GM10248 (cell line): ENCODE measurements around the gene ITGA5.

Experiments used
- CTCF ChIA-PET: fragments of 300-600 bp; sonication (Branson Sonifier 250); formaldehyde crosslinking; extraction: SDS; loops from one replicate; lab custom pipeline; 2021; ENCODE audit warnings: antibody characterized with exemption; lab: Yijun Ruan, JAX
- POLR2A ChIA-PET: fragments of 350-650 bp; sonication (Branson Sonifier 250); formaldehyde crosslinking; extraction: SDS; loops from one replicate; lab custom pipeline; 2020; ENCODE audit warnings: antibody characterized with exemption; lab: Yijun Ruan, JAX
- DNase-seq: peaks from one replicate; pipeline ENCODE4 v3.0.0; 2012; ENCODE audit errors: extremely low spot score
- TF ChIP-seq, protein P1 (sequence below): IDR thresholded peaks from 2 replicates; pipeline ENCODE4 v1.5.1; 2012; ENCODE audit warnings: mild to moderate bottlenecking, low read depth; ENCODE audit errors: extremely low read depth, missing control alignments, control extremely low read depth

The ITGA5 gene

GRCh38 chr12:54428050-54429013 is 9.3 kb upstream of the ITGA5 start:
- POLR2A ChIA-PET: no interaction called here
- TF ChIP-seq, protein P1, sequence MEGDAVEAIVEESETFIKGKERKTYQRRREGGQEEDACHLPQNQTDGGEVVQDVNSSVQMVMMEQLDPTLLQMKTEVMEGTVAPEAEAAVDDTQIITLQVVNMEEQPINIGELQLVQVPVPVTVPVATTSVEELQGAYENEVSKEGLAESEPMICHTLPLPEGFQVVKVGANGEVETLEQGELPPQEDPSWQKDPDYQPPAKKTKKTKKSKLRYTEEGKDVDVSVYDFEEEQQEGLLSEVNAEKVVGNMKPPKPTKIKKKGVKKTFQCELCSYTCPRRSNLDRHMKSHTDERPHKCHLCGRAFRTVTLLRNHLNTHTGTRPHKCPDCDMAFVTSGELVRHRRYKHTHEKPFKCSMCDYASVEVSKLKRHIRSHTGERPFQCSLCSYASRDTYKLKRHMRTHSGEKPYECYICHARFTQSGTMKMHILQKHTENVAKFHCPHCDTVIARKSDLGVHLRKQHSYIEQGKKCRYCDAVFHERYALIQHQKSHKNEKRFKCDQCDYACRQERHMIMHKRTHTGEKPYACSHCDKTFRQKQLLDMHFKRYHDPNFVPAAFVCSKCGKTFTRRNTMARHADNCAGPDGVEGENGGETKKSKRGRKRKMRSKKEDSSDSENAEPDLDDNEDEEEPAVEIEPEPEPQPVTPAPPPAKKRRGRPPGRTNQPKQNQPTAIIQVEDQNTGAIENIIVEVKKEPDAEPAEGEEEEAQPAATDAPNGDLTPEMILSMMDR: no peak
- no peak for DNase-seq
- CTCF ChIA-PET: interaction anchor here (1.2 to 19.5 kb wide), 6 partner anchors 11 to 49 kb away, joined by 4 to 506 read pairs (median 4); no protein-coding TSS in a partner anchor

- DNase-seq: no peak
- ChIA-PET CTCF (interaction anchor here (1.2 to 19.5 kb wide), 3 partner anchors 12 to 26 kb away, joined by 4 to 506 read pairs (median 77); no protein-coding TSS in a partner anchor), POLR2A (no interaction called here)
- TF ChIP-seq, protein P1: no peak
Measured at GRCh38 chr12:54427106-54427505, 8.0 kb upstream of the ITGA5 start.

GRCh38 chr12:54426690-54427089 is 7.6 kb upstream of the ITGA5 start:
- CTCF ChIA-PET: interaction anchor here (1.2 to 19.5 kb wide), 3 partner anchors 11 to 26 kb away, joined by 4 to 506 read pairs (median 77); no protein-coding TSS in a partner anchor
- POLR2A ChIA-PET: no interaction called here
- DNase-seq: no peak
- TF ChIP-seq, protein P1: no peak

GRCh38 chr12:54425702-54426101 is 6.6 kb upstream of the ITGA5 start:
- no peak for DNase-seq
- TF ChIP-seq, protein P1: no peak
- POLR2A ChIA-PET: no interaction called here
- CTCF ChIA-PET: interaction anchor here (9.0 to 19.5 kb wide), 2 partner anchors 13 to 25 kb away, joined by 77 to 506 read pairs; no protein-coding TSS in a partner anchor

- ChIA-PET CTCF (interaction anchor here (1.2 to 19.5 kb wide), 3 partner anchors 15 to 31 kb away, joined by 3 to 506 read pairs (median 77); no protein-coding TSS in a partner anchor), POLR2A (no interaction called here)
- TF ChIP-seq, protein P1: no peak
- no peak for DNase-seq
Measured at GRCh38 chr12:54424224-54424623, 5.2 kb upstream of the ITGA5 start.

- TF ChIP-seq, protein P1: no peak
- DNase-seq: no peak
- CTCF ChIA-PET: interaction anchor here (9.0 to 19.5 kb wide), 2 partner anchors 15 to 23 kb away, joined by 77 to 506 read pairs; no protein-coding TSS in a partner anchor
- POLR2A ChIA-PET: no interaction called here
Measured at GRCh38 chr12:54423816-54424150, 4.7 kb upstream of the ITGA5 start.
